Effector memory CD4-positive, alpha-beta T cell (primary cell): ENCODE data around the gene SEMA4D.

Experiments
- DNase-seq, 3 donors: peaks; one replicate each; pipeline ENCODE4 v3.0.0-alpha.2; 2020
- H3K27ac ChIP-seq: 2 replicates; pipeline ENCODE4 v1.7.0; 2013; ENCODE audit warnings: mild to moderate bottlenecking, low read length, moderate library complexity; ENCODE audit not compliant: insufficient read depth, poor library complexity, severe bottlenecking
- H3K27me3 ChIP-seq: replicated peaks from 2 replicates; pipeline ENCODE4 v1.7.0; 2013; ENCODE audit warnings: mild to moderate bottlenecking, low read length; ENCODE audit not compliant: insufficient read depth, control insufficient read depth, poor library complexity, severe bottlenecking
- H3K36me3 ChIP-seq: 2 replicates; pipeline ENCODE4 v1.7.0; 2013; ENCODE audit warnings: mild to moderate bottlenecking, low read length, moderate library complexity; ENCODE audit not compliant: control insufficient read depth, insufficient read depth
- H3K4me1 ChIP-seq: 2 replicates; pipeline ENCODE4 v1.7.0; 2013; ENCODE audit warnings: low read length, mild to moderate bottlenecking; ENCODE audit not compliant: control insufficient read depth, insufficient read depth, poor library complexity, severe bottlenecking
- H3K4me3 ChIP-seq: 2 replicates; pipeline ENCODE4 v1.7.0; 2013; ENCODE audit warnings: low read length, low read depth, mild to moderate bottlenecking; ENCODE audit not compliant: insufficient read depth, poor library complexity, severe bottlenecking
- H3K9me3 ChIP-seq: 2 replicates; pipeline ENCODE4 v1.7.0; 2013; ENCODE audit warnings: mild to moderate bottlenecking, low read length, moderate library complexity; ENCODE audit not compliant: control insufficient read depth

SEMA4D gene

GRCh38 chr9:89470224-89470839 is 27.6 kb downstream of the SEMA4D start:
- Histone ChIP-seq H3K27ac (peak overlapping the region; percentile 77), H3K4me1 (peaks cover 86% of the 10 kb centered on the region), H3K27me3 (no peaks in the 10 kb centered on the region), H3K4me3 (peak overlapping the region; percentile 28), H3K36me3 (peaks cover 10% of the 10 kb centered on the region), H3K9me3 (no peaks in the 10 kb centered on the region)
- no peak for DNase-seq

GRCh38 chr9:89469003-89469402 is 28.9 kb downstream of the SEMA4D start:
- Histone ChIP-seq H3K27ac (peak overlapping the region; percentile 77), H3K9me3 (no peaks in the 10 kb centered on the region), H3K4me1 (peaks cover 92% of the 10 kb centered on the region), H3K4me3 (peak overlapping the region; percentile 20), H3K36me3 (peaks cover 3% of the 10 kb centered on the region), H3K27me3 (no peaks in the 10 kb centered on the region)
- DNase-seq, result no peak

GRCh38 chr9:89468281-89468960 is 29.5 kb downstream of the SEMA4D start:
- DNase-seq, result no peak
- no peaks in the 10 kb centered on the region for H3K27me3 ChIP-seq
- H3K9me3 ChIP-seq, result no peaks in the 10 kb centered on the region
- H3K27ac ChIP-seq, result peak overlapping the region; percentile 77
- H3K4me3 ChIP-seq, result peak overlapping the region; percentile 20
- no peaks in the 10 kb centered on the region for H3K36me3 ChIP-seq
- H3K4me1 ChIP-seq, result peaks cover 93% of the 10 kb centered on the region

GRCh38 chr9:89467278-89467625 is 30.7 kb downstream of the SEMA4D start:
- peak overlapping the region; percentile 77 for H3K27ac ChIP-seq
- no peaks in the 10 kb centered on the region for H3K27me3 ChIP-seq
- no peaks in the 10 kb centered on the region for H3K36me3 ChIP-seq
- no peaks in the 10 kb centered on the region for H3K9me3 ChIP-seq
- H3K4me1 ChIP-seq, result peaks cover 92% of the 10 kb centered on the region
- no peak for DNase-seq
- H3K4me3 ChIP-seq, result peak overlapping the region; percentile 1

- H3K27ac ChIP-seq, result peak overlapping the region; percentile 77
- no peak for DNase-seq
- no peaks in the 10 kb centered on the region for H3K9me3 ChIP-seq
- no peaks in the 10 kb centered on the region for H3K27me3 ChIP-seq
- peaks cover 92% of the 10 kb centered on the region for H3K4me1 ChIP-seq
- no peaks in the 10 kb centered on the region for H3K36me3 ChIP-seq
- H3K4me3 ChIP-seq, result peak overlapping the region; percentile 1
Measured at GRCh38 chr9:89466451-89467277, 31.2 kb downstream of the SEMA4D start.

- Histone ChIP-seq H3K4me3 (peak overlapping the region; percentile 9), H3K27me3 (no peaks in the 10 kb centered on the region), H3K9me3 (no peaks in the 10 kb centered on the region), H3K36me3 (no peaks in the 10 kb centered on the region), H3K27ac (peak overlapping the region; percentile 77), H3K4me1 (peaks cover 86% of the 10 kb centered on the region)
- no peak for DNase-seq
Measured at GRCh38 chr9:89465726-89466308, 32.1 kb downstream of the SEMA4D start.

GRCh38 chr9:89465001-89465451 is 32.9 kb downstream of the SEMA4D start:
- DNase-seq, result no peak
- peak overlapping the region; percentile 77 for H3K27ac ChIP-seq
- H3K36me3 ChIP-seq, result no peaks in the 10 kb centered on the region
- H3K27me3 ChIP-seq, result no peaks in the 10 kb centered on the region
- H3K4me3 ChIP-seq, result no peak overlapping the region
- no peaks in the 10 kb centered on the region for H3K9me3 ChIP-seq
- peaks cover 86% of the 10 kb centered on the region for H3K4me1 ChIP-seq

- Histone ChIP-seq H3K27me3 (no peaks in the 10 kb centered on the region), H3K27ac (peak overlapping the region; percentile 77), H3K4me3 (peak overlapping the region; percentile 41), H3K36me3 (no peaks in the 10 kb centered on the region), H3K9me3 (no peaks in the 10 kb centered on the region), H3K4me1 (peaks cover 86% of the 10 kb centered on the region)
- no peak for DNase-seq
Measured at GRCh38 chr9:89464300-89464901, 33.5 kb downstream of the SEMA4D start.

- H3K27ac ChIP-seq, result peak overlapping the region; percentile 77
Measured at GRCh38 chr9:89462817-89463683, 34.9 kb downstream of the SEMA4D start.

More at GRCh38 chr9:89462817-89463683, 34.9 kb downstream of the SEMA4D start:
- Histone ChIP-seq H3K4me3 (no peak overlapping the region), H3K9me3 (no peaks in the 10 kb centered on the region), H3K27me3 (no peaks in the 10 kb centered on the region), H3K36me3 (peaks cover 4% of the 10 kb centered on the region), H3K4me1 (peaks cover 87% of the 10 kb centered on the region)
- no peak for DNase-seq
